HL-60/S4 treated with phorbol 12-myristate 13-acetate at 8.2 ng/mL for 4 days and 3 days (cell line): ENCODE measurements around the gene TMEM63C.

Source experiments
- in situ Hi-C: fragments of 300-500 bp; cut with MboI; formaldehyde crosslinking; loops from 2 replicates; pipeline ENCODE4 v1.15.0; 2022; ENCODE audit warnings: low sequenced_read_pairs

The TMEM63C gene

GRCh38 chr14:77189479-77189878 lies 7.9 kb downstream of the TMEM63C start:
- in situ Hi-C loops, result no loop called here

- in situ Hi-C loops, result no loop called here
Measured at GRCh38 chr14:77190977-77191376, 9.4 kb downstream of the TMEM63C start.

GRCh38 chr14:77194706-77195105 lies 13.1 kb downstream of the TMEM63C start:
- in situ Hi-C loops, result no loop called here

- in situ Hi-C loops, result no loop called here
Measured at GRCh38 chr14:77195766-77196165, 14.2 kb downstream of the TMEM63C start.

GRCh38 chr14:77197988-77198387 lies 16.4 kb downstream of the TMEM63C start:
- in situ Hi-C loops, result no loop called here

- in situ Hi-C loops, result no loop called here
Measured at GRCh38 chr14:77198561-77198960, 17.0 kb downstream of the TMEM63C start.

GRCh38 chr14:77199590-77199989 lies 18.0 kb downstream of the TMEM63C start:
- in situ Hi-C loops, result no loop called here

- in situ Hi-C loops, result no loop called here
Measured at GRCh38 chr14:77200406-77200985, 18.9 kb downstream of the TMEM63C start.

- in situ Hi-C loops, result no loop called here
Measured at GRCh38 chr14:77201696-77202095, 20.1 kb downstream of the TMEM63C start.

GRCh38 chr14:77203611-77204458 lies 22.2 kb downstream of the TMEM63C start:
- in situ Hi-C loops, result no loop called here

- in situ Hi-C loops, result no loop called here
Measured at GRCh38 chr14:77204459-77204771, 22.8 kb downstream of the TMEM63C start.

- in situ Hi-C loops, result no loop called here
Measured at GRCh38 chr14:77204907-77205306, 23.3 kb downstream of the TMEM63C start.

- in situ Hi-C loops, result no loop called here
Measured at GRCh38 chr14:77205566-77205965, 24.0 kb downstream of the TMEM63C start.

- in situ Hi-C loops, result no loop called here
Measured at GRCh38 chr14:77206261-77206824, 24.7 kb downstream of the TMEM63C start.

- in situ Hi-C loops, result no loop called here
Measured at GRCh38 chr14:77206877-77207389, 25.3 kb downstream of the TMEM63C start.

GRCh38 chr14:77208291-77208978 lies 26.8 kb downstream of the TMEM63C start:
- in situ Hi-C loops, result no loop called here

GRCh38 chr14:77208979-77209318 lies 27.4 kb downstream of the TMEM63C start:
- in situ Hi-C loops, result no loop called here

- in situ Hi-C loops, result no loop called here
Measured at GRCh38 chr14:77212097-77212870, 30.7 kb downstream of the TMEM63C start.

- in situ Hi-C loops, result no loop called here
Measured at GRCh38 chr14:77212943-77213678, 31.5 kb downstream of the TMEM63C start.

- in situ Hi-C loops, result no loop called here
Measured at GRCh38 chr14:77213679-77214016, 32.0 kb downstream of the TMEM63C start.
